NCI-H1417 treated with DMSO at 0.1 percent for 48 hours (cell line): ENCODE data around the gene GRM7.

Source experiments
- DNase-seq: peaks from one replicate; lab custom pipeline; 2025; lab: John Stamatoyannopoulos, UW

Gene GRM7

DNA sequence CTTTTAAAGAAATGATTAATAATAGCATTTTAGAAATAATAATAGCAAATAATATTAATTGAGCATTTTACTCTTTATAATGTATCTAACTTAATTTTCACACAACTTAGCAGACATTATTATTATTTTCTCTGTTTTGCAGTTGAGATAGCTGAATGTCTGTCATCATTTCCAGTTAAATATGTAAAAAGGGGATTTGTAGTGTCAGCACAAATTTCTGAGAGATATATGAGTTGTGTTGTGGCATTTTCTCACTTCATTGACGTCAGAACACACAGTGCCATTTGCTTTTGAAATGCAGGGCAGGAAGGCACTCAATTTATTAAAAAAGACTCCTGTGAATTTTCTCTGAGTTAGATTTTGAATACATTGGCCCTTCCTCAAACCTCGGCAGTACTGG lies 111.0 kb downstream of the GRM7 start:
- no peak for DNase-seq

DNA sequence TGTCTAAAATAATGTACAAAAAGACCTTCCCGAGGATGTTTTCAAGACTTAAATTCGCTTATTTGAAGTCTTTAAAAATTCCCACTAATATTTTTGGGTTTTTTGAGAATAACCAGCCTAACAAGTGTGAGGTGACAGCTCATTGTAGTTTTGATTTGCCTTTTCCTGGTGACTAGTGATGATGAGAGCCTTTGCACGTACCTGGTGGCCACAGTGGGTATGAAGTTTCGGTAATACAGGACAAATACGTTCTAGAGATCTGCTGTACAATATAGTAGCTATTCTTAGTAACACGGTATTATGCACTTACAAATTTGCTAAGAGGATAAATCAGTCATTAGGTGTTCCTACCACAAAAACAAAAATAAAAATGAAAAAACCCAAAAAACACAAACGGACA lies 124.9 kb downstream of the GRM7 start:
- no peak for DNase-seq

DNA sequence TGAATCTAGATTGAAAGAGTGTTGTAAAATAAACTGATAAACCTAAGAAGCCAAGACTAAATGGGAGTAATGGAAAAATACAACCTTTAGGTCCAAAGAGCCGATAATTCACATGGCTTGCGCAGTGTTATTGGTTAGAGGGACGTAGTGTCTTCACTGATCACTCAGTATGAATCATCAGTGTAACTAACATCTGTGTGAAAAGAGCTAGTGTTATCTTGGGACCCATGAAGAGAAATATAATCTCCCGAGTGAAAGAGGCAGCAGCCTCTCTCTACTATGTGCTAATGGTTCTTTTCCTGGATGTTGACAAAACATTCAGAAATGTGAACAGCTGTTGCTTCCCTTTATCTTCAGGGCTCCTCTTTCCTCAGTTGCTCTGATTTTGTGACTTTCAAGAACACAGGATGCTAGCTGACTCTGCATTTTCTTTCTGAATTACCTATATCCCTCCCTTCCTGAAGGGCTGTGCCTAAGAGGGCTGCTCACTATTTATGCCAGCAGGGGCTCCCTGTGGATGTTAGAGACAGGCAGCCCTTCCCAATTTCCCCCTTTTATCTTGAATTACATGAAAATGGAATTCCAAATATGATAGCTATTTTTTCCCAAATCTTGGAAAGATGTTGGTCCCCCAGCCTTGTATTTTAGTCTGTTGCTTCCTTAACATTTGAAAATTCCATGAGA lies 128.8 kb downstream of the GRM7 start:
- DNase-seq: no peak

DNA sequence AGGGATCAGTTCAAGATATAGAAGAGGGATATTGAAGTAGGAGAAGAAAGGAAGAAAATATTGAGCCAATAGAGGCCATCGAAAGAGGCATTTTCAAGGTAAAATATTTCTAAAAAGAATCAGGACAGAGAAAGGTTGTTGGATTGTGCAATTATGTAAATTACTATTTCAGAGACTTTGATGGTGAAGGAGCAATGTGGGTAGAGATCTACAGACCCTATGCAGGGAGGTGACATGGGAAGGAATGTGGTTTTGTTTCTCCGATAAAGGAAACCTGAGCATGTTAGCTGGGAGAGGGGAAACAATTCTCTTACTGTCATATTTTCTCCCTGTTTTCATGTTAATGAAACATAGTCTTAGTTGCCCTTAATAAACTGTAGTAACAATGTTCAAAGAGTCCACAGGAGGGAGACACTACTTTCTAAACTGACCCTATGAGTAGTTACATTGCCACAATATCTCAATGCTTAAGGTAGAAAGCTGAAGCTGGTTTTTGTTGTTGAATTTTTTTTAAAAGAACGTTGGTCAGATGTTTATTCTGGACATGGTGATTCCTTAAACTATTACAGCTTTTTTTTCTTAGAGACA lies 133.3 kb downstream of the GRM7 start:
- DNase-seq: no peak

DNA sequence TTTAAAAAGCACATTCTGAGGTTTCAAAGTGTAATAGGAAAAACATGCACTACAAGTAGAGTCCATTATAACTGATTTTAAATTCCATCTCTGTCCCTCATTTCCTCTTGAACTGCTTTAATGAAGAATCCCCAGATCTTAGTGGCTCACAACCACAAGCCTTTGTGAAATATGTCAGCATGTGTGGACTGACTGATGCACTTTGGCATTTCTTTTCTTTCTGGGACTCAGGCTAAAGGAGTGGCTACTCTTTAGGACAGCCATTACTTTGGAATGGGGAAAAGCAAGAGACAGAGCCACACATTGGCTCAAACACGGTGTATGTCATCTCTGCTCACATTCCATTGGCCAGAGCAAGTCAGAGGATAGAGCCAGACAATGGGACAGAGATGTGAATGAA lies 139.6 kb downstream of the GRM7 start:
- no peak for DNase-seq

DNA sequence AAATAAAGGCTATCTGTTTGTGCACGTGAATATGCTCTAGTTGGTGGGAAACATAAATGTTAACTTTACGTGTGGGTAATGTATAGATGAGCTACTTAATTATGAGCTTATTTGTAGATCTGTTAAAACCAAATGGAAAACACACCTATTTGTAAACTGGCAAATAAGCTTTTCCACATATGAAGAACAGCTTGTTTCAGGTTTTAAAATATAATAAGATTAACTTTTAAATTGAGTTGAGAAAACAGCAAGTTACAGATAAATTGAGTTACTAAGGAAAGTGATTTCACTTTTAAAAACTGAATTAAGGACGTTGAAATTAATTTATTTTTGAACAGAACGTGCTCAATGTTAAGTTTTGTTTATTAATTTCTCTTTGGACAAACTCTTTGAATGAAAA lies 140.5 kb downstream of the GRM7 start:
- no peak for DNase-seq

DNA sequence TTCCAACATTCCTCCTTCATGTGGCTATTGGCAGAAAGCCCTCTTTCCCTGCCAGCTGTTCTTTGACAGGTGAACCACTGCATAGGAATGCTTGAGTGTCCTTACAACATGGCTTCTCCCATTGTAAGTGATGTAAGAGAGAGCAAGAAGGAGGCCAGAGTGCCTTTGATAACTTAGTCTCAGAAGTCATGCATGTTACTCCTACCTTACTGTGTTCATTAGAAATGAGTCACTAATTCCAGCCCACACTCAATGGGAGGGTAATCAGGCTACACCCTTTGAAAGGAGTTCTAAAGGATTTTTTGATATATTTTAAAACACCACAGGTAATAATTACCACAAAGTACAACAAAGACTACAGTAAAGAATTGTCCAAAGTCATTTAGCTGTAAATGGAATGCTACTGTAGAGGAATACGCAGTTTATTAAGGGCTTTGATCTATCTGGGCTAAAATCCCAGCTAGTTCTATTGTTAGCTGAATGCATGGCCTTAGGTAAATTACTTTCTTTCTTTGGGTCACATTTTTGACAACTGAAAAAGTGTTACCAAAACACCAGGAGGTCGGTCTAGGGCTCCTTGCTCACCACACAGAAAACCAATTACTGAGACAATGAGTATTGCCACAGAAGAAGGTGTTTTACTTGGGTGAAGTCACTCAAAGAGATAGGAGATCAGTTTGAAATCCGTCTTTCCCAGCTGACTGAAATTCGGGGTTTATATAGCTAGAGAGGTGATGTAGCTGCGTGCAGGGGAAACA lies 154.9 kb downstream of the GRM7 start:
- no peak for DNase-seq

DNA sequence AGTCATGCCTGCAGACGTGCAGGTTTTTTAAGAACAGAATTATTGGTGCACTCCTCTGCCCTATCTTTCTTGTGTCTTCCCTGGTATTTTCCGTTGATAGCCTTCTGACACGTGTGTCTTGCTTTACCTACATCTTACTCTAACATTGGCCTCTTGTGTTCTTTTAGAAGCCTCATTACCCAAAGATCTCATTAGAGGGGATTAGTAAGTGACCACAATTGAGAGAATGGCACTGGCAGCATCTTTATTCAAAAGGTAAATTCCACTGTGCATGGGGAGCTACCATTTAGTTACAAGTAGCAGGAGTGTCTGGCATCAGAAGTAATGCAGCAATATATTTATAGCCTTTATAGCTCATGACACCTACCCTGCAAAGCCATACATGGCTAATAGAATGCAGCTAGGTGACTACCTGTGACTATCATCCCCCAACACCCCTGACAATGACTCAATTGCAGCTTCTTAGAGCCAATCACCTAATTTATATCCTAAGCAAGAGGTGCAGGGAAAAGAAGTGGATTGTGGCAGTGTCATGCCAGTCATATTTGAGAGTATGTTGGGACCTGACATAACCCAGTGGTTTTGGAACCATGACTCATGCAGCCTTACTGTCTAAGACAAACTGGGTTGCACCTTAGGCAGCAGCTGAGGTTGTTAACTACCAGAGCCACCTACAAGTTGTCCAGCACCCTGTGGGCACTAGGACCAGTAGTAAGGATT lies 164.8 kb downstream of the GRM7 start:
- DNase-seq: no peak

DNA sequence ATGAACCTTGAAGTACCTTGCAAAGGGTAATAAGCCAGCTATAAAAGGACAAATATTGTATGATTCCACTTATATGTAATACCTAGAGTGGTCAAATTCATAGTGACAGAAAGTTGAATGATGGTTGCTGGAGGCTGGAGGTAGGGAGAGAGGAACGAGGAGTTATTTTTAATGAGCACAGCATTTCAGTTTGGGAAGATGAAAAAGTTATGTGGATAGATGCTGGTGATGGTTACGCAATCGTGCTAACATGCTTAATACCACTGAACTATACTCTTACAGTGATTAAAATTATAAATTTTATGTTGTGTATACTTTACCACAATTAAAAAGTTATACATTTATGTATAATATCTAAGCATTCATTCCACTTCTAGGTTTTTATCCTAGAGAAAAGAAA lies 168.6 kb downstream of the GRM7 start:
- no peak for DNase-seq

DNA sequence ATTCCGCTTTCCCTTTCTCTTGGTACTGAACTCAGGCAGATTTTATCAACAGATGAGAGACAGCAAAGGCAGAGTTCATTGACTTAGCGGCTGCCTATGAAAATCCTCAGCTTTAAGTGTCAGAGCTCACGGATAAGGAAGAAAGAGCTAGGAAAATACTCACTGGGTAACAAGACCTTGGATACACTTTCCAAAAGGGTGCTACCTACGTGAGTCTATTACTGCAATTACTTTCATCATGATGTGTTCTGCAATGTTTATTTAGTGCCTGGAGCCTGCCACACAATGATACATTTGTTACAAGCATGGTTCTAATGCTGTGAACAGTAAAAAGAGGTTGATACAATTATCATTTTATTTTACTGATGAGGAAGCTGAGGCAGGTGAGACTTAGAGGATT lies 177.5 kb downstream of the GRM7 start:
- no peak for DNase-seq

DNA sequence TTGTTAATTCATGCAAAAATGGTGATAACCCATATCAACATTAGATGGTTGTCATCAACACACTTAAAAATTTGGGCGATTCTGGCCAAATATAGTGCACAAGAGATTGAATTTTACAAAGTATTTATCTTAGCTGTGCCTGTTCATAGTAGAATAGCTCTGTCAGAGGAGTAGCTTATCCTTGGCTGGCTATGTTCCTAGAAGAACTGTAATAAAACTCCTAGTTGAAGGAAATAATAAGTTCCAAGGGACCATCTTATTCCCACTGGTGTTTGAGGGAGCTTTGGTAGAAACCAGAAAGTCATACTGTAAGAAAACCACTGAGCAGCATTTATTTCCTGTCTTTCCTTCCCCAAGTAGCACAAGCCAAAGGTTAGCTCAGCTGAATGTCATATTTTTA lies 201.8 kb downstream of the GRM7 start:
- DNase-seq: no peak

DNA sequence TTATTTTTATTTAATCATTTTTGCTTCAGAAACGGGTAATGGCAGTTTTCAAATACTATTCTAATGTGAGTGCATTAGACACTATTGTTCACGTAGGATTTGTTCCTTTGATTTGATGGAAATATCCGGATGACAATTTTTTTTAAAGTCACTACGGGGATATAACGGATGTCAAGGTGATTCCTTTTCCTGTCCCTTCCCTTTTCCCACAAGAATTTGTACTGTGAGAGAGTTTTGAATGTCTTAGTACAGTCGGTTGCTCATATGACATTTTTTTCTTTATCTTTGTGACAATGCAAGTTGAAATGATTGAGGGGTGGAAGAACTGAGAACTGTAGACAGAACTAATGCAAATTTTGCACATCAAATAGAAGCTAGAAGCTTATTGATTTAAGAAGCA lies 209.5 kb downstream of the GRM7 start:
- DNase-seq: no peak

DNA sequence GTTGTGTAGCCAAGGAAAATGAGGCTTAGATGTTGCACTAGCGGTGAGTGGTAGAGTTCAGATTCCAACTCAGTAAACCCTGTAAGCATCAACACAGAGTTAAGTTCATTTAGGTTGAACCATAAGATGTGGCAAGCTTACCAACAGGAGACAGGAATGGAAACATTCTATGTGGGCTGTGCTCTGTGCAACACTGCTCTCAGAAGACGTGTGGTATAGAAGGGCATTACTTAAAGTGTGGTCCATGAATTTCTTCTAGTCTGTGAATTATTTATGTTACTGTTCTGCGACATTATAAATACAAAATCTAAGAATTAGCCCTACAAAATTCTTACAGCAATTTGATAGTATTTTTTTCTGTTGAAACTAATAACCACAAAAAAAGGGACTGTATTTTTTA lies 213.3 kb downstream of the GRM7 start:
- DNase-seq: no peak

DNA sequence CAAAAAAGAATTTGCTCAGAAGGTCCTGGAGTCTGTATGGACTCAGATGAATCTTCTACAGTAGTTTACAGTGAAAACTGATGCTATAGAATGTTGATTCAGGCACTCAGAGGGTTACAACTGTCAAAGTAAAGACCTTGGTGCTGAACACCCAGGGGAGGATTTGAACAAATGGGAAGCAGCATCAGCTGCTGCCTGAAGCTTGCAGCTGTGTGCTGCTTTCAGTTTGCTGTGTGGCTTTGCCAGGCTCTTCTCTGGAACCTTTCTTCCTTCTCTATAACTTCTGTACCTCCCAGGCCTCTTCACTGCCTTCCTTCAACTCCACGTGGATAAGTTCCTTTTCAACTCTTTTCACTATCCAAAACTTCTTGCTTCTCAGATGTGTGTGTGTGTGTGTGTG lies 214.2 kb downstream of the GRM7 start:
- no peak for DNase-seq

DNA sequence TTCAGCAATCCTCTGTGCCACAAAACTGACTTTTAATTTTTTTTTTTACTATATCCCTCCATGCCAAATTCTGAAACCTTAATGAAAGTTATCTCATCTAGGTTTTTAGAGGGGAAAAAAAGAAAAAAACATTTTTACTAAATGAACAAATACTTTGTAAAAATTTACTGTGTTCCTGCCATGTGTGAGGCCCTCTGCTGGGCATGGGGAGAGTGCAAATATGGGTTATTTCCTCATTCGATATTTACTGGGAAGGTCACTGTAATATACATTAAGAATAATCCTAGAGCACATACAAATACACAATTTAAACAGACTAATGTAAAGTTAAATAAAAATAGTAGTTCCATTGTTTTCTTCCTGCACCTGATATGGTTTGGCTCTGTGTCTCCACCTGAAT lies 215.0 kb downstream of the GRM7 start:
- no peak for DNase-seq

DNA sequence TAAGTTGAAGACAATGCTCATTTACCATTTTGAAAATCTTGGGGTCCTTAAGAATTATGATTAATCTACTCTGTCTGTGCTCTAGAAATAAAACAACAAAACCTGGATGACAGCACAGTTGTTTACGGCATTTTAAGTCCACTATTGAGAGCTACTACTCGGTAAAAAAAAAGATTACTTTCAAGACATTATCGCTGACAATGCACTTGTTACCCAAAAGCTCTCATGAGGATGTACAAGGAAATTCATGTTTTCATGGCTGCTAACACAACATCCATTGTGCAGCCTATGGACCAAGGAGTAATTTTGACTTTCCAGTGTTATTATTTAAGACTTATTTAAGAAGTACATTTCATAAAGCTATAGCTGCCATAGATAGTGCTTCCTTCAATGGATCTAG lies 221.3 kb downstream of the GRM7 start:
- DNase-seq: no peak

DNA sequence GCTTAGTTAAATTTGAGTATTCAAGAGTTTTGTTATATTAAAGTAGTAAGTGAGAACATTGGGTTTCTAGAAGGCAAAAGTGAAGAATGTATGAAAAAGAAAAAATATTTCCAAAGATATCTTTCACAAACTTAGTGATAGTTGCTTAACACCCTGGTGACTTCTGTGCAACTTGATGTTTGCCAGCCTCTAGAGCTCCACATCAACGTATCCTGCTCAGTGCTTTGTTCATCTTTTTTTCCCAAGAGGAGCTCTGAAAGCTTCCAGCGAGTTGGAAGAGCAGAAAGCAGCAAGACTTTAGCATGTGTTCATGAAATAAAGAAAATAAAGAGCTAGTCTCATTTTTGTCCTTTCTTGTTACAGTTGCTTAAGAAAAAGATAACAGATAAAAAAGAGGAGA lies 225.5 kb downstream of the GRM7 start:
- no peak for DNase-seq

DNA sequence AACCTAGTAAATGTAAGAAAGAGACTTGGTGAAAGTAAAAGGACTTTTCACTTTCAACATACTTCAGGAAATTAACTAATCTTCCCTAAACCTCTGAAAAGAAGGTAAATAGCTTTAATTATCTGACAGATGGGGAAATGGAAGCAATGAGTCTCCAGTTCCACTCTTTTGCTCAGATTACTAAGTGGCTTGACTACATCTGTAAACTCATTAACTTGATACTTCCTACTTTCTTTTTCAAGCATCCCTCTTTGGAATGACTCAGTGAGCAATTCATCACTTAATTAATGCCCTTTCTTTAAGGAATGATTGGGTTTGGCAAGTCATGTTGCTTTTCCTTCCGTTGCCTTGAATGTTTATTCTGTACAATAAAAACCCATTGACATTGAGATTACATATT lies 234.2 kb downstream of the GRM7 start:
- no peak for DNase-seq

DNA sequence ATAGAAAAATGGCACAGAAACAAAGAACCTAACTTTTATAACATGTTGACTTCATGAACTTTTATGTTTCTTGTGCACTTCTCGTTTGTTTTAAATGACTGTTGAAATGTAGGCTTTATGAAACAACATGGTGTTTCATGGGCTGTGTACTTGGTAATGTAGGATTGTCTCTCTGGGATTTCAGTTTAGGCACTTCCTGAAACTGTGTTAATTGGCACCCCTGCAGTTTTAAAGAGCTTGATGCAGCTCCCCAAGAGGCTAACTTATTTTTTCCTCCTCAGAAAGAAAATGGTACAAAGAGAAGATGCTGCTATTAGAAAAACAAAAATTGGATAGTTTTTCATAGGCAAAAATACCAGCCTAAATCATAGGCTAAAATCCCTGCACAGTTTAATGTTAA lies 239.2 kb downstream of the GRM7 start:
- DNase-seq: no peak

DNA sequence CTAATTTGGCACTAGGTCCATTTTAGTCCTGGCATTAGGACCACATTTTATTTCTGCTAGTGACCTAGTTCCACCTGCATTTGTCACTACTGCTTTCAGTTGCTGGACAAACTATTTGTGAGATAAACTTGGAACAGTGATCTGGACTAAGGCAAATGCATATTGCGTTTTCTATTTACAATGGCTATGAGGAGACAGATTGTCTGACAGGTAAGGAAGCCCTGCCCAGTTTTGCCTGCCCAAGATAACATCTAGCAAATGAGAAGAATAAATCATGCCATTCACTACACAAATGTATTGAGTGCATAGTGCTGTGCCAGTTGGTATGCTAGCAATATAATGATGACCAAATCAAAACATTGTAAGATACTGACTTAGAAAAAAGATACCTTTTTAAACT lies 245.7 kb downstream of the GRM7 start:
- no peak for DNase-seq

DNA sequence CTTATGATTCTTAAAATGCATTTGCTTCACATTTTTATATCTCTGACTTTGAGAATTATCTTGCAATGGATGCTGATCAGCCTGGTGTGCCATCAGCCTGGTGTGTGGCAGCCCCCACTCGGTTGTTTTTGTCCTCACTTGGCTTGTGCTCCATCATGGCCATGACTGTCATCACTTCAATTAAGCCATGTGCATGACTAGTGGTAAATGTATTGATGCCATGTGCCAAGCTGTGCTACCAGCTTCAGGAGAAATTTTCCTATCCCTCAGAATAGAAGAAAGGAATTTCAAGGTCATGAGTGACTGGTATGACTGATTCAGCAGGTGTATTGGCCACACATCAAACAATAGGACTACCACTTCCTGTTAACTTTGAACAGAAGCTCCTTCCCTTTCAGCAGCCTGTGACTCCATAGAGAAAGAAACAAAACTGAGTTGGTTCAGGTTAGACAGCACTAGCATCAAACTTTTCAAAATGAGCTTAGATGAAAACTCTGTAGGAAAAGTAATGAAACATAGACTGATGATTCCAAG lies 251.7 kb downstream of the GRM7 start:
- no peak for DNase-seq

DNA sequence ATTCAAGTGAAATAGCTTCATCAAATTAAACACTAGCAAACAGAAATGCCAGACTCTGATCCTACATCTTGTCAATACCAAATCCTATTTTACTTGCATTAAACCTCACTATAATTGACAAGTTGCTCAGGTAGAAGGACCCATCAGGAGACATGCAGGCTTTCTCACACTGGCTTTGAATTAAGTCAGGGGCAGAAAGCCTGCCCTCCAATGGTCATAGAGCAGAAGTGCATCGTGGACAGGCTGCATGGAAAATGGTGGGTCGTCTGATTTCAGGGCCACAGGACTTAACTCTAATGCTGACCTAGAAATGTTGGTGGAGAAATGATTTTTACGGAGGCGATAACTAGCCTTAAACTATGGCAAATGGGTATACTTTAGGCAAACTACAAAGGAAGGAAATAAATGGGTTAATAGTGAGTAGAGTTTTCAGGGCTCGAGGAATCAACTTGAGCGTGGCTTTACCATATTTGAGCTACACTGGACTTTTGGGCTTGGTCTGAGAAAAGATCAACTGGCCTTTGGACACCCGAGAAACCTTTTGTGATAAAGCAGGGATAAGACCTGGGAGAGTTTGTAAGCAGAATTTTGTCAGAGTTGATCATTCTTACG lies 283.9 kb downstream of the GRM7 start:
- DNase-seq: no peak
